ENCODE measurements around the gene IGLL5.

DNA sequence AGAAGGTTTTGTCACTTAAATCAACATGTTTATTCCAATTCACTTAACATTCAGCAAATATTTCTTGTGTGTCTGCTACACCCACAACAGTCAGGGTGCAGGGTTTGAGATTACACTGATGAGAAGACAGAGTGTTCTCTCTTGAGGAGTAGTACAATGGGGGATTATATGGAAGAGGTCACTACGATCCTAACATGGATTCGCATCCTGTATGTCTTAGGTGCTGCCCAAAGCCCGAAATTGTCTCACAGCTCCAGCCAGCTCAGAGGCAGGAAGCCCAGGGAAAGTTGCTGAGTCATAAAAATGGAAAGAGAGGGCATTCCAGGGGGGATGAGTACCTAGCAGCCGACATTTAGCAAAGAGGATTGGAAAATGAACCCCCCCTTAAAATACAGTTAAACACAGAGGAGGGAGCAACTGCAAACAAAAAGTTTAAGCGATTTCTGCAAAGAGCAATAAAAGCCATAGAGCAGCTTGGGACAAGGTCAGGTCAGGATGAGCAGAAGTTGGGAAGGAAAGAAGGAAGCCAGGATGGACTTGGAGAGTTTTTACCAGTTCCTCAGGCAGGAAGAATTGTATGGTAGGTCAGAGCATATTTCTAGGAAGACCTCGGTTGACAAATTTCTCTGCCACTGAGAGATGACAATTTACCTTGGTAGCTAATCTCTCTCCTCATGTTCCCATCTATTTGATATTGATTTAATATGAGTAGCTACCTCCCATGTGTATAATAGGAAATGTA lies 49.5 kb downstream of the IGLL5 start:
- no peak for TF ChIP-seq FOSL2 (IDR thresholded peaks at IDR 0.05; ENCODE audit: borderline replicate concordance, low read depth)
- no peak for TF ChIP-seq EZH2phosphoT487 (IDR thresholded peaks at IDR 0.05; ENCODE audit: borderline replicate concordance, low read depth)
- TF ChIP-seq, protein P1, sequence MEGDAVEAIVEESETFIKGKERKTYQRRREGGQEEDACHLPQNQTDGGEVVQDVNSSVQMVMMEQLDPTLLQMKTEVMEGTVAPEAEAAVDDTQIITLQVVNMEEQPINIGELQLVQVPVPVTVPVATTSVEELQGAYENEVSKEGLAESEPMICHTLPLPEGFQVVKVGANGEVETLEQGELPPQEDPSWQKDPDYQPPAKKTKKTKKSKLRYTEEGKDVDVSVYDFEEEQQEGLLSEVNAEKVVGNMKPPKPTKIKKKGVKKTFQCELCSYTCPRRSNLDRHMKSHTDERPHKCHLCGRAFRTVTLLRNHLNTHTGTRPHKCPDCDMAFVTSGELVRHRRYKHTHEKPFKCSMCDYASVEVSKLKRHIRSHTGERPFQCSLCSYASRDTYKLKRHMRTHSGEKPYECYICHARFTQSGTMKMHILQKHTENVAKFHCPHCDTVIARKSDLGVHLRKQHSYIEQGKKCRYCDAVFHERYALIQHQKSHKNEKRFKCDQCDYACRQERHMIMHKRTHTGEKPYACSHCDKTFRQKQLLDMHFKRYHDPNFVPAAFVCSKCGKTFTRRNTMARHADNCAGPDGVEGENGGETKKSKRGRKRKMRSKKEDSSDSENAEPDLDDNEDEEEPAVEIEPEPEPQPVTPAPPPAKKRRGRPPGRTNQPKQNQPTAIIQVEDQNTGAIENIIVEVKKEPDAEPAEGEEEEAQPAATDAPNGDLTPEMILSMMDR (IDR thresholded peaks at IDR 0.05), result no peak
- no peak for TF ChIP-seq YY1 (IDR thresholded peaks at IDR 0.05; ENCODE audit: low read depth)
- TF ChIP-seq RFX5 (IDR thresholded peaks at IDR 0.05; ENCODE audit: low read length), result no peak

Data from SK-N-SH (cell line).